IPS-11a (cell line): ENCODE data around the gene C21orf58.
"Not testable (repeated sequence)": the region's sequence is repeated elsewhere in the genome, so short reads cannot be mapped to it uniquely, and the experiment has no call there.

Source experiments
- H3K4me3 ChIP-seq: one replicate; pipeline ENCODE4 v1.5.1; 2013; ENCODE audit warnings: low read depth, low read length, control low read depth

The C21orf58 gene

GRCh38 chr21:46323710-46324389, at the start of gene C21orf58, which contains the start of gene PCNT:
C21orf58 (minus strand) TSS chr21:46323870; CDS start chr21:46322738, 1,132 bp downstream.
PCNT (plus strand) TSS chr21:46324156; CDS start chr21:46324229, 73 bp downstream.
- H3K4me3 ChIP-seq = peak within 1 kb of the TSS; percentile 92

GRCh38 chr21:46372947-46373346, 49.3 kb upstream of the C21orf58 start:
- H3K4me3 ChIP-seq = not testable (repeated sequence)

- H3K4me3 ChIP-seq = no peak overlapping the region
Measured at GRCh38 chr21:46372014-46372485, 48.4 kb upstream of the C21orf58 start.

GRCh38 chr21:46371204-46372013, 47.7 kb upstream of the C21orf58 start:
- H3K4me3 ChIP-seq = no peak overlapping the region

- H3K4me3 ChIP-seq = no peak overlapping the region
Measured at GRCh38 chr21:46369520-46370235, 46.0 kb upstream of the C21orf58 start.

GRCh38 chr21:46368533-46369285, 45.0 kb upstream of the C21orf58 start:
- H3K4me3 ChIP-seq = no peak overlapping the region

GRCh38 chr21:46366966-46367365, 43.3 kb upstream of the C21orf58 start:
- H3K4me3 ChIP-seq = no peak overlapping the region

- no peak overlapping the region for H3K4me3 ChIP-seq
Measured at GRCh38 chr21:46366561-46366960, 42.9 kb upstream of the C21orf58 start.

GRCh38 chr21:46366091-46366490, 42.4 kb upstream of the C21orf58 start:
- no peak overlapping the region for H3K4me3 ChIP-seq

GRCh38 chr21:46363698-46364097, 40.0 kb upstream of the C21orf58 start:
- no peak overlapping the region for H3K4me3 ChIP-seq

GRCh38 chr21:46362946-46363345, 39.3 kb upstream of the C21orf58 start:
- H3K4me3 ChIP-seq = no peak overlapping the region

GRCh38 chr21:46361935-46362334, 38.3 kb upstream of the C21orf58 start:
- H3K4me3 ChIP-seq = no peak overlapping the region

GRCh38 chr21:46361176-46361575, 37.5 kb upstream of the C21orf58 start:
- H3K4me3 ChIP-seq = no peak overlapping the region

GRCh38 chr21:46357684-46358425, 34.2 kb upstream of the C21orf58 start:
- H3K4me3 ChIP-seq = no peak overlapping the region

- no peak overlapping the region for H3K4me3 ChIP-seq
Measured at GRCh38 chr21:46357335-46357604, 33.6 kb upstream of the C21orf58 start.

- no peak overlapping the region for H3K4me3 ChIP-seq
Measured at GRCh38 chr21:46356494-46357334, 33.0 kb upstream of the C21orf58 start.

- no peak overlapping the region for H3K4me3 ChIP-seq
Measured at GRCh38 chr21:46356005-46356338, 32.3 kb upstream of the C21orf58 start.

- H3K4me3 ChIP-seq = no peak overlapping the region
Measured at GRCh38 chr21:46355161-46356004, 31.7 kb upstream of the C21orf58 start.

GRCh38 chr21:46354518-46354917, 30.8 kb upstream of the C21orf58 start:
- H3K4me3 ChIP-seq = no peak overlapping the region
